ENCODE measurements around the gene SCN2B. TPM values are rescaled to one million over a fixed set of nuclear protein-coding genes. Genes with fewer than 3 reads are reported as not detected.

The SCN2B gene
- total RNA-seq, 1 experiment from 2014 or later, result not detected

GRCh38 chr11:118153976-118154375 is 22.5 kb downstream of the SCN2B start:
- DNase-seq (ENCODE audit: low read depth), result no peak

DNA sequence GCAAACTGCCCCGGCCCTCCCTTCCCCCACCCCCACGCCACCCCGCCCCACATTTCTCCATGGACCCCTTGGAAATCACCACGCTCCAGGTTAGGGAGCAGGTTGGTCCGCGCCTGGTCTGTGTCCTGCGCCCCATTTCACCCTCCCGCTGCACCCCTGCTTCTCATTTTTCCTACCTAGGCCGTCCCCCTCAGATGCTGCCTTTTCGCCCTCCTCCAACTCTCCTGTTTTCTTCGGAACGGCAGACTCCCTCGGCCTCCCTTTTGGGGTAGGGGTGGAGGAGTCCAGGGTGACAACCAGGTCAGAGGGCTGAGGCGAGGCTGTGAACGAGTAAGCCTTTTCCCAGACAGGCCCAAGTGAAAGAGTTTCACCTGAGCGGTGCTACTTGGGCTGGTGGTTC is 22.9 kb downstream of the SCN2B start:
- DNase-seq (ENCODE audit: low read depth), result no peak

DNA sequence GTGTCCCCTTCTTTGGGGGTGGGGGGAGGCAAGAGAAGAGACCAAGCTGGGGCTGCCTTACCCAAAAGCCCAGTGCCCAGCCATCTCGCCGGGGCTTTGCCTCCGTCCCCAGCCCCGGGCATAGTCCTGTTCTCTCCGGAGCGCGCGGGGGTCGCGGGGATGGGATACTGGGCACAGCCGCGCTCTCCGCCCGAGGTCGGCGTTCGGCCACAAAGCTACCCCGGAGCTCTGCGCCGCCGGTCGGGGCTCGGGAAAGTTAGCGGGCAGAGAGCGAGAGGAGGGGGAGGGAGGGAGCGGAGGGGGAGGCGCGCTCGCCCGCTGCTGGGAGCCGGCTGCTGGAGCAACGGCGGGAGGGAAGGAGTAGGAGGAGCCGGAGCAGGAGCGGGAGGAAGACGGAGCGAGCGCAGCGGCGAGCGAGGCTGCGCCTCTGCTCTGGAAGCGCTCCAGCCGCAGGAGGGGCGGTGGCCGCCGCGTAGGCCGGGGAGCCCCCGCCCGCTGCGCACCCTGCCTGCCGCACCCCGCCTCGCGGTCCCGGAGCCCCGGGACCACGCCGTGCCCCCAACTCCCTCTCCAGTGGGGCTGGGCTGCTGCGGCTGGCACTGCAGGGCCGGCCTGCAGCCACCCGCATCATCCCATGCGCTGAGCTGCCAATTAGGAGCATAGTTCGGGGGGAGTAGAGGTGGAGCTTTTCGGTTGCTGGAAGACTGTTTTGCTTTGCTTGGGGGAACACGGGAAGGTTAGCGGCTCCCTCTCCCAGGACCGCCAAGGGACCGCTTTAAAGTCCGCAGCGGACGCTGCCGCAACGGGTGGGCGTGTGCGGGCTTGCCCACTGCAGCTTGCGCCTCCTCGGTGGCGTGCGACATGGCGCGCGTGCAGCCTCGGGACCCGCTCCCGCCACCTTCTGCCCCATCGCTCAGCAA is 23.6 kb downstream of the SCN2B start, which contains the start of gene SCN4B:
Gene SCN4B (minus strand): TSS at position 272 of the 920 bp plus-strand sequence. CDS start 150 bp downstream, at position 122.
- DNase-seq (ENCODE audit: low read depth), result peak; percentile 9

DNA sequence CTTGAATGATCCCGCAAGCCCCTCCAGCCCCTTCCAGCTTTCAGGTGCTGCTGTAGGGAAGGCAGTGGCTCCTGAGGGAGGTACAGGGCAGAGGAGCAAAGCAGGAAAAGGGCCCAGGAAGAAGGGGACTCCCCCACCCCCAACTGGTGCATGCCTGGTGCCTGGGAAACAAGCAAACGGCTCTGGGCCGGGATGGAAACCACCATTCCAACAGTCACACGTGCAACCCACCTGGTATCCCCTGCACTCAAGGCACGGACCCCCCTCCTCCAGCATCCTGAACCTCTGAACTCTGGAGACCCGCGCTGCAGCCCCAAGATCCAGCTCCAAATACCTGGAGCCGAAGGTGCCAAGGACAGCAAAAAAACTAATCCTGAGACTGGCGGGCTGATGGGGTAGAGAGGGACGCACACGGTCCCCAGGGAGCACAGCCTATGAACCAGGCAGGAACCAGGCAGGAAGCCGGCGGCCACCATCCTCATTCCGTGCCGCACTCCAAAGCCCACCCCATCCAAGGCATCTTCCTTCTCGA is 24.4 kb downstream of the SCN2B start:
- DNase-seq (ENCODE audit: low read depth), result no peak

GRCh38 chr11:118151431-118151830 is 25.0 kb downstream of the SCN2B start:
- no peak for DNase-seq (ENCODE audit: low read depth)

- no peak for DNase-seq (ENCODE audit: low read depth)
These were observed 26.9 kb downstream of the SCN2B start for GRCh38 chr11:118149493-118149892.

DNA sequence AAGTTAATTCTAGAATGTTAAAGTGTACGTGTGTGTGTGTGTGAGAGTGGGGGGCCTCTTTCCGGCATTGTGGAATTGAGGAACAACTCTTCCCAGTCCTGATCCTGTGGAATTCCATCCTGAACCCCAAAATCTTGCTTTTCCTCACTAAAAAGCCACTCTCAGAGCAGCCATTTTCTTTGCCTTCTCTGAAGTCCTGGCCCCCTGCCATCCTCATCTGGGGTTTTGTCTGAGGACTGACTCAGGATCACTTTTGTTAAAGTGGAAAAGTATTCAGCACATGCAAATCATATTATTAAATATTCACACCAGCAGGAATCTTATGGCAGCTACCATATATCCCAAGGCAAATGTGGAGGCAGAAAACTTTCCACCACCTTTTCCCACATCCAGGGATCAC is 27.6 kb downstream of the SCN2B start:
- no peak for DNase-seq (ENCODE audit: low read depth)

DNA sequence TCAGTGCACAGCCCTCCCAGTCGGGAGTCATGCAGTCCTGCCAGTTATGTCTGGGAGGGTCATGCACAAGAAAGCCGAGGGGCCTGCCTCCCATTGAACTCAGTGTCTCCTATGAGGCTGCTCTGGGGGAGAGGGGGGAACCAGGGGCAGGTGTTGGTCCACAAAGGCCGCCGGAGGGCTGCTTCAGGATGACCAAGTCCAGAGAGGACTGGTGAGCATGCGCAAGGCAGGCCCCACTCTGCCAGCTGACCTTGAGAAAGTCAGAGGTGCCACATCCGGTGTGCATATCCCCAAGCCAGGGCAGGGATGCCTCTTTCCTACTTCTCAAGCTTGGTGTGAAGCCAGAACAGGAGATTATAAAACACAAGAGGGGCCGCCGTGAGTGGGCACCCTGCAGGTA is 28.2 kb downstream of the SCN2B start:
- no peak for DNase-seq (ENCODE audit: low read depth)

DNA sequence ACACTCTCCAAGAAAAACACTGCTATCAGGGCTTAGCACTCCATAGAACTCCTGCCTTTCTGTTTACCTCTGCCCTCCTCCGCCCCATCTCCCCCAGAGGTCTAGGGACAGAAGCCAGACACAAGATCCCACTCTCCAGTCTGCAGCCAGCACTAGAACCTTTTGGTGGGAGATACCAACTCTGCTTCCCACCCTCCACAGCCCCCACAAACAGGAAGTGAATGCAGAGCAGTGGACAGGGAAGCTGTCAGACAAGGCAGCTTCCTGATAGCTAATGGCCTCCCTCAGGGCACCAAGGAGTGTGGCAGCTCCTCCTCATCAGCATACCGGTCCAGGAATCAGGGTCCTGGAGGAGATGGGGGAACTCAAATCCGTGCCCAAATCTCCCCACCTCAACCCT is 28.9 kb downstream of the SCN2B start:
- DNase-seq (ENCODE audit: low read depth), result no peak

GRCh38 chr11:118146554-118146953 is 29.9 kb downstream of the SCN2B start:
- no peak for DNase-seq (ENCODE audit: low read depth)

DNA sequence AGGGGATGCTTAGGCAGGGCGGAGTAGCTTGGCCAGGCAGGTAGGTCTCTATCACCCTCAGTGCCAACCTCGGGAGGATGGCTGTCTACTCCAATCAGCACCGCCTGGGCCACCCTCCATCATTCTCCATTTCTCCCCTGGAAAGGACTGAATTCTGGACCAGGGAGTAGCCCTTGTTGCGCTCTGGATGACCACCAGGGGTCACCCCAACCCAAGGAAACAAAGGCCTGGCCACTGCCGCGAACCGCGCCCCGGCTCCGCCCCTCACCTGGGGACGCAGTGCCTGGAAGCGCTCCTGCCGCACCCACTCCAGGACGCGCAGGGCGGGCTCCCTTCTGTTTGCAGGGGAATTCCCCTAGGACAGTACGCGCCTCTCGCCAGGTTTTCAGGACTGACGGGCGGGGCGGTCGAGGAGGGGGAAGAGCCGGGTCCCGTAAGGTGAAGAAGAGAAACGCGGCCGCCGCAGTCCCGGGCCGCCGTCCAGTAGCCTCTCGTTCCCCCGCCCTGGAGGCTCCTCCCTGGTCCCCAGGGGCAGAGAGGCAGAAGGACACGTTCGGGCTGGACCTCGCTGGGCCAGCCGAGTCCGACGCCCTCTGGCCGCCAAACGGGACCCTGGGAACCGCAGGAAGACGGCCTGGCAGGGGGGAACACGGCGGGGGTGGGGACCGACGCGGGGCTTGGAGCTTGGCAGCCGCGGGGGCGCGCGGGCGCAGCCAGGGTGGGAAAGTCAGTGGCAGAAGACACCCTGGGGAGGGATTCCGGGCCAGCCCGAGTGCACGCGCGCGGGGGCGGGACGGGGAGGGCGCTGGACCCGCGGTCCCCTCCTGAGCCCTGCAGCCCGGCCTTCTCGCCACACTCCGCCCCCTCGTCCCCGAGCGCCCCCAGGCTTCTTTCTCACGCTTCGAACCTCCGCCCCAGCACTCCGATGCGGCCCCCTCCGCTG is 30.9 kb downstream of the SCN2B start:
- DNase-seq (ENCODE audit: low read depth), result peak; percentile 35

- DNase-seq (ENCODE audit: low read depth), result no peak
These were observed 31.9 kb downstream of the SCN2B start for GRCh38 chr11:118144301-118145268.

DNA sequence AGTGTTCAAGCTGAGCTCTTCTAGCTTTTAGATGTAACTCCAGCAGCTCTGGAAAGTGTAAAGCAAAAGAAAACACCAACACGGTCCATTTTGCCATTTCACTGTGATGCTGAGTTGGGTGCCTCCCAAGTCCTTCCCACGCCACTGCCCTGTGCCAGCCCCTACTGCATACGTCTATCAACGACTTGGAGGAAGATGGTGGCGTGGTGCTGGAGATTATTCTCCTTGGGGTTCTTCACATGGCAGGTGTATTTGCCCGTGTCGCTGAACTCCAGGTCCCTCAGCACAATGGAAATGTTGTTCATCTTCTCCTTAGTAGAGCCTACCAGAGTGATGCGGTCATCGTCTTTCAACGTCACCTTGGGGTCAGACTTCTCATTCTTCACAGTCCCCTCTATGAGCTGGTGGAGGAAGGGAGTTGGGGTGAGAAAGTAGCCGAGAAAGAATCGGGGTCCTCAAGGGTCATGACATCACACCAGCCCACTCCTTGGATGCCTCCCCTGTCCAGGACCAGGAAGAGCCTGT is 32.7 kb downstream of the SCN2B start:
- DNase-seq (ENCODE audit: low read depth), result no peak

DNA sequence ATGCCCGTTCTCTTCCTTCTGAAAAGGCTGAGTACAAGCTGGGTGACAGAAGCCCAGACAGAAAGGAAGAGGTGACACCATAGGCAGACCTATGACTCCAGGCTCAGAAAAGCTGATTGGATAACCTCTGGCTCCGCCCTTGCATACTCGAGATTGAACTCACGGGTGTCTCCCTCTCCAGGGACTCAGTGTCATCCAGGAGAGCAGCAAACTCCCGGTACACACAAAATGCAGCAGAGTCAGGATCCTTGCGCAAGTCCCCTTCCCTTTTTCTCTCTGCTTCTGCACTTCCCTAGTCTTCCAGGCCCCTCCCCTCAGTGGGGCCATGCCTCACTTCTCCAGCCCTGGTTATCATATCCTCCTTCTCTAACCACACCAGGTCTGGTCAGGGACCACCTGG is 33.6 kb downstream of the SCN2B start:
- DNase-seq (ENCODE audit: low read depth), result no peak

GRCh38 chr11:118142081-118142480 is 34.4 kb downstream of the SCN2B start:
- no peak for DNase-seq (ENCODE audit: low read depth)

- DNase-seq (ENCODE audit: low read depth), result no peak
These were observed 36.9 kb downstream of the SCN2B start for GRCh38 chr11:118139578-118139977.

DNA sequence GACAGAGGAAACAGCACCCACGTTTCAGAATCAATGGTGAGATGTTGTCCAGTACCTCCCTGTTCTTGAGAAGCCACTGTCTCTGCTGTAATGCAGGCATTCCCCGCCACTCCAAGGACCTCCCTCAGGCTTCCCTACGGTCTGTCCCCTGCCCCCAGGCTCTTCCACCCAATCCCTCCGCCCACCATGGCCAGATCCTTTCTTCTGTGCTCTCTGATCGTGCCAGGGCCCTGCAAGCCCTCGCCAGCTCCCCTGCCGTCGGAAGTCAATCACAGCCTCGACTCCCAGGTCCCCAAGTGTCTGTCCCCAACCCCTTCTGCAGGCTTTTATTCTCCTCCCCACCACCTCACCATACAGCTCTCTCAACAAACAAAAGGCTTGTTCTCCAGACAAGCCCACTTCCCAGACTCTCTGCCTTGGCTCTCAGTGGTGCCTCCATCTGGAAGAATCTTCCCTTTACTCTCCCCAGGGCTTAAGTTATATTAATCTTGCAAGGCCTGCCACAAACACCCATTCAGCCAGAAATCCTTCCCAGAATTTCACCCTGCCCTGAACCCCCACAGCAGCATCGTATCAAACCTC is 37.5 kb downstream of the SCN2B start:
- DNase-seq (ENCODE audit: low read depth), result no peak

- no peak for DNase-seq (ENCODE audit: low read depth)
These were observed 39.6 kb downstream of the SCN2B start for GRCh38 chr11:118136801-118137200.

GRCh38 chr11:118136341-118136740 is 40.1 kb downstream of the SCN2B start:
- DNase-seq (ENCODE audit: low read depth), result no peak

- DNase-seq (ENCODE audit: low read depth), result no peak
These were observed 40.7 kb downstream of the SCN2B start for GRCh38 chr11:118135796-118136165.

Data from LHCN-M2 (cell line).